MCF 10A (cell line): Measurements from ENCODE around the gene FBLN1. TPM values are rescaled to one million over a fixed set of nuclear protein-coding genes. Genes with fewer than 3 reads are reported as not detected.

ENCODE experiments used
- BruUV-seq: library from RNA; stranded (reverse); fragments of 400-500 nt; replicated peaks from 2 replicates; lab custom pipeline; 2021; lab: Mats Ljungman, UMichigan
- CTCF ChIA-PET: fragments of 300-600 bp; sonication (Branson Sonifier 250); formaldehyde crosslinking; extraction: SDS; loops from one replicate; lab custom pipeline; 2021; ENCODE audit warnings: antibody characterized with exemption, inconsistent platforms; lab: Yijun Ruan, JAX
- POLR2A ChIA-PET: fragments of 300-600, 350-650 bp; sonication (Branson Sonifier 250); formaldehyde crosslinking; extraction: SDS; loops from one replicate; lab custom pipeline; 2020; ENCODE audit warnings: antibody characterized with exemption, inconsistent platforms; lab: Yijun Ruan, JAX
- DNase-seq: peaks from one replicate; pipeline ENCODE4 v3.0.0-alpha.2; 2018; ENCODE audit not compliant: unreplicated experiment
- H3K27ac Mint-ChIP-seq: one replicate; pipeline ENCODE4 v1.8.0; 2022; ENCODE audit warnings: mild to moderate bottlenecking, low read depth, mixed read lengths; ENCODE audit not compliant: unreplicated experiment
- H3K27me3 Mint-ChIP-seq: one replicate; pipeline ENCODE4 v1.8.0; 2022; ENCODE audit warnings: mixed read lengths; ENCODE audit not compliant: insufficient read depth, unreplicated experiment
- H3K36me3 Mint-ChIP-seq: one replicate; pipeline ENCODE4 v1.8.0; 2022; ENCODE audit warnings: mild to moderate bottlenecking, moderate library complexity, mixed read lengths; ENCODE audit not compliant: insufficient read depth, unreplicated experiment
- H3K4me1 Mint-ChIP-seq: one replicate; pipeline ENCODE4 v1.8.0; 2022; ENCODE audit warnings: mixed read lengths; ENCODE audit not compliant: insufficient read depth, unreplicated experiment
- H3K4me3 Mint-ChIP-seq: one replicate; pipeline ENCODE4 v1.8.0; 2022; ENCODE audit warnings: mild to moderate bottlenecking, moderate library complexity, mixed read lengths; ENCODE audit not compliant: unreplicated experiment
- H3K9me3 Mint-ChIP-seq: one replicate; pipeline ENCODE4 v1.8.0; 2022; ENCODE audit warnings: mixed read lengths; ENCODE audit not compliant: unreplicated experiment
- CTCF ChIP-seq: fragments of 200-600 bp; IDR thresholded peaks from one replicate; pipeline ENCODE4 v1.8.0; 2022; ENCODE audit warnings: antibody characterized with exemption, mild to moderate bottlenecking; ENCODE audit not compliant: unreplicated experiment
- intact Hi-C: fragments of 100-400 bp; cut with micrococcal nuclease; formaldehyde crosslinking; loops from 2 replicates; pipeline ENCODE4 v1.14.1; 2022
- total RNA-seq: library from RNA; stranded (reverse); gene quantifications from 2 replicates; pipeline ENCODE4 v1.2.3, GENCODE V29; 2022

FBLN1 gene
- total RNA-seq, 1 experiment from 2014 or later: 110 TPM

GRCh38 chr22:45548247-45548840, 45.7 kb downstream of the FBLN1 start:
- Mint-ChIP-seq H3K9me3 (no peaks in the 10 kb centered on the region), H3K4me1 (peaks cover 50% of the 10 kb centered on the region)
- CTCF ChIA-PET: interaction anchor here (0.5 to 2.0 kb wide), 8 partner anchors 9 to 538 kb away, joined by 3 to 7 read pairs (median 4); no protein-coding TSS in a partner anchor

GRCh38 chr22:45548991-45549761, 46.5 kb downstream of the FBLN1 start:
- BruUV-seq: no TSS peak
- ChIA-PET CTCF (interaction anchor here (0.5 to 2.0 kb wide), 19 partner anchors 10 to 701 kb away, joined by 3 to 12 read pairs (median 3); partner anchors contain the start of gene CDPF1), POLR2A (interaction anchor here (0.6 to 4.3 kb wide), 8 partner anchors 11 to 109 kb away, joined by 3 to 47 read pairs (median 8); partner anchors contain the start of gene FBLN1)
- H3K36me3 Mint-ChIP-seq: peaks cover 34% of the 10 kb centered on the region
- DNase-seq: peak; percentile 84
- TF ChIP-seq CTCF: peak; percentile 16
- peak overlapping the region; percentile 43 for H3K4me3 Mint-ChIP-seq
- intact Hi-C loops: loop anchor here (1.0 kb wide), 1 partner anchor 56 kb away; no protein-coding TSS in a partner anchor
- H3K9me3 Mint-ChIP-seq: no peaks in the 10 kb centered on the region
- peak overlapping the region; percentile 99 for H3K27ac Mint-ChIP-seq
- H3K4me1 Mint-ChIP-seq: peaks cover 52% of the 10 kb centered on the region
- H3K27me3 Mint-ChIP-seq: no peaks in the 10 kb centered on the region

More at GRCh38 chr22:45548247-45548840, 45.7 kb downstream of the FBLN1 start:
- H3K27me3 Mint-ChIP-seq: no peaks in the 10 kb centered on the region
- H3K27ac Mint-ChIP-seq: peak overlapping the region; percentile 99
- no peak for DNase-seq
- peaks cover 34% of the 10 kb centered on the region for H3K36me3 Mint-ChIP-seq
- TF ChIP-seq CTCF: no peak
- intact Hi-C loops: no loop called here
- BruUV-seq: no TSS peak
- POLR2A ChIA-PET: interaction anchor here (0.7 to 4.3 kb wide), 8 partner anchors 10 to 108 kb away, joined by 3 to 47 read pairs (median 8); partner anchors contain the start of gene FBLN1
- no peak overlapping the region for H3K4me3 Mint-ChIP-seq

DNA sequence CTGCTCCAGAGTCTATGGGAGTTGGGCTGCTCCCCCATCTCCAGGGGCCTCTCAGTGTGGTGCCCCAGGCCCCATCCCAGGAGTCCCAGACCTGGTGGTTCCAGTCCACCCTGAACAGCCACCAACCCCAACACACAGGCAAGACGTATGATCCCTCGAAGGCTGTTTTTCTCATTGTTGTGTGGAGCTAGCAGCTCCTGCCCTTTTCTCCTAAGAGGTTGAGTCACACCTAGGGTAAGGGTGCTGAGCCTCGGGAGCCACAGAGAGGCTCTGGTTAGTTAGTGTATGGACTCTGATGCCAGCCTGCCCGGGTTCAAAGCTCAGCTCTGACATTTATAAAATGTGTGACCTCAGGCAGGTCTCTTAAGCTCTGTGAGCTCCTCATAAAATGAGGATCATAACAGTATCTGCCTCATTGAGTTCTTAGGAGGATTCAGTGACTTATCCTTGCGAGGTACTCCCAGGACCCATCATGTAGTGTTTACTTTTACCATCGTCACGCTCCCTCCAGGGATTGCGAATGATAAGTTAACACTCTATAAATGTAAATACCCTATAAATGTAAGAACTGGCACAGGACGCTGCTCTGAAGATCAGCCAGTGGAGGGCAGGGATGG, 47.2 kb downstream of the FBLN1 start:
- Mint-ChIP-seq H3K9me3 (no peaks in the 10 kb centered on the region), H3K27me3 (no peaks in the 10 kb centered on the region), H3K36me3 (peaks cover 29% of the 10 kb centered on the region), H3K4me1 (peaks cover 45% of the 10 kb centered on the region), H3K4me3 (peak overlapping the region; percentile 43), H3K27ac (peak overlapping the region; percentile 99)
- POLR2A ChIA-PET: interaction anchor here (1.0 to 4.3 kb wide), 7 partner anchors 12 to 109 kb away, joined by 5 to 47 read pairs (median 11); partner anchors contain the start of gene FBLN1
- intact Hi-C loops: loop anchor here (1.0 to 5.0 kb wide), 2 partner anchors 57 to 448 kb away; no protein-coding TSS in a partner anchor
- peak; percentile 34 for DNase-seq
- CTCF ChIA-PET: interaction anchor here (0.5 to 2.0 kb wide), 16 partner anchors 10 to 700 kb away, joined by 3 to 12 read pairs (median 3); partner anchors contain the start of gene CDPF1
- no peak for TF ChIP-seq CTCF
- BruUV-seq: no TSS peak
